Right lobe of liver (tissue), 6 donors: ENCODE data around the gene CDK3. TPM values are rescaled to one million over a fixed set of nuclear protein-coding genes. Genes with fewer than 3 reads are reported as not detected.
A peak's percentile ranks its signal among the peaks of the same experiment; 100 is the strongest.

Source experiments
- ATAC-seq, 4 donors: fragments of 200-7000 bp; cut with Tn5 transposase; one replicate each; pipeline ENCODE4 v1.9.1; 2020; ENCODE audit warnings: mild to moderate bottlenecking in 4 of 4, moderate library complexity in 4 of 4
- DNase-seq, 3 donors: peaks; one replicate each; pipeline ENCODE4 v3.0.0-alpha.2; 2020
- H3K27ac ChIP-seq, 3 donors: fragments of 200-600 bp; one replicate each; pipeline ENCODE4 v1.8.0; 2022
- H3K27me3 ChIP-seq, 2 donors: fragments of 200-600 bp; one replicate each; pipeline ENCODE4 v1.8.0; 2022
- H3K36me3 ChIP-seq, 4 donors: fragments of 200-600 bp; sonication (generic) in 1 of 4; one replicate each; pipeline versions ENCODE4 v1.5.1 to v1.8.0; 2017 to 2022; ENCODE audit warnings: control low read depth in 1 of 4
- H3K4me1 ChIP-seq, 4 donors: fragments of 200-600 bp; sonication (generic) in 1 of 4; one replicate each; pipeline versions ENCODE4 v1.5.1 to v1.8.0; 2017 to 2022; ENCODE audit warnings: control low read depth in 1 of 4
- H3K4me3 ChIP-seq, 3 donors: fragments of 200-600 bp; one replicate each; pipeline ENCODE4 v1.8.0; 2022
- H3K9me3 ChIP-seq, 4 donors: fragments of 200-600 bp; sonication (generic) in 1 of 4; one replicate each; pipeline versions ENCODE4 v1.5.1 to v1.8.0; 2017 to 2022; ENCODE audit warnings: control low read depth in 1 of 4
- POLR2A ChIP-seq: fragments of 450-650 bp; IDR thresholded peaks from one replicate; pipeline ENCODE4 v1.6.1; 2017; ENCODE audit warnings: antibody characterized with exemption, mild to moderate bottlenecking
- WGBS: methylation state at CpG from one replicate; pipeline ENCODE4 v1.1.6; 2018; ENCODE audit warnings: low coverage, low lambda C conversion rate; ENCODE audit not compliant: insufficient coverage; ENCODE audit errors: missing lambda C conversion rate; 5-methylcytosine and 5-hydroxymethylcytosine counted together
- intact Hi-C, 2 donors: fragments of 100-400 bp; cut with DNase I; formaldehyde crosslinking; loops; one replicate each; pipeline versions ENCODE4 v1.11.2 to v1.14.1; 2022
- total RNA-seq, 6 experiments: library from RNA; depleted of rRNA in 2 of 6; stranded (reverse); fragments of >200 nt in 2 of 6; fragmentation: NEBNext Ultra II Directional in 3 of 6; extraction: Animal tissue kit (Norgen Biotek cat#: 25700) in 3 of 6; gene quantifications; one replicate each; pipeline versions ENCODE4 v1.1.0 to v1.2.4, GENCODE V29; 2016 to 2023
- TF ChIP-seq, protein P1 (sequence below), 4 donors: fragments of 200-600 bp in 3 of 4; fragments of 450-650 bp in 1 of 4; IDR thresholded peaks; one replicate each; pipeline versions ENCODE4 v1.5.1 to v1.8.0; 2016 to 2022; ENCODE audit warnings: antibody characterized with exemption in 4 of 4, mild to moderate bottlenecking in 2 of 4
- donor health status: DM: no; HTN: yes; CAD: no.
- donor health status: DM: no; HTN: no; CAD: no.
- donor health status: DM: no; HTN: no; CAD: no.
- donor health status: DM: no; HTN: yes; CAD: no.
- donor health status: DM: no; HTN: yes; CAD: no.

CDK3 gene
- total RNA-seq, 6 experiments from 2014 or later, result 2.2 to 11.0 (median 3.1) TPM

DNA sequence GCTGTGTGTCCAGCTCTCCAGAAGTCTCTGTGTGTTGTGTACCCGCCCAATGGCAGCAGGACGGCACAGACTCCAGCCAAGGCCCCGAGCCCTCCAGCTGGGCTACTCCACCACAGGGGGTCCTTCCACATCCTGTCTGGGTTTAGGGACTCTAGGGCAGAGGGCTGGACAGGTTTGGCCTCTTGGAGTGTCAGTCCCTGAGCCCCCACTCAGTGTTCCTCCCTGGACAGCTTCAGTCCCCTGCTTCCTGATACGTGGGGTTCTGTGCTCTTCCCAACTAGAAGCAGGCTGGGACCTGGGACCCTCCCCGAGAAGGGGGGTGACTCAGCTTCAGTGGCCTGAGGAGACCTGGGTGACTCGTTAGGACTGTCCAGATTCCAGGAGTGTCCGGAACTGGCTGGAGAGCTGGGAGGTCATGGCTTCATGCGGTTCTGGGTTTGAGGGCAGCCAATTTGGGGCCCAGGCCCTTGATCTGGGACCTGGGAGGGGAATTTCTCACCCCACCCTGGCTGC lies 4.2 kb downstream of the CDK3 start:
- ATAC-seq, result no peak
- no peak overlapping the region for H3K4me3 ChIP-seq
- peak in 1 of 3 donors; percentile 12 for DNase-seq
- H3K4me1 ChIP-seq, result peaks cover 0 to 34% (median 17%) of the 10 kb centered on the region in 4 donors
- H3K36me3 ChIP-seq, result no peaks in the 10 kb centered on the region
- H3K9me3 ChIP-seq, result no peaks in the 10 kb centered on the region
- WGBS, result no CpG with 5 or more reads among the region's 8 CpGs
- intact Hi-C loops, result loop anchor here (5.0 kb wide), 1 partner anchor 98 kb away; no protein-coding TSS in a partner anchor
- H3K27ac ChIP-seq, result peak overlapping the region in 1 of 3 donors; percentile 15
- no peak for TF ChIP-seq POLR2A
- TF ChIP-seq, protein P1, sequence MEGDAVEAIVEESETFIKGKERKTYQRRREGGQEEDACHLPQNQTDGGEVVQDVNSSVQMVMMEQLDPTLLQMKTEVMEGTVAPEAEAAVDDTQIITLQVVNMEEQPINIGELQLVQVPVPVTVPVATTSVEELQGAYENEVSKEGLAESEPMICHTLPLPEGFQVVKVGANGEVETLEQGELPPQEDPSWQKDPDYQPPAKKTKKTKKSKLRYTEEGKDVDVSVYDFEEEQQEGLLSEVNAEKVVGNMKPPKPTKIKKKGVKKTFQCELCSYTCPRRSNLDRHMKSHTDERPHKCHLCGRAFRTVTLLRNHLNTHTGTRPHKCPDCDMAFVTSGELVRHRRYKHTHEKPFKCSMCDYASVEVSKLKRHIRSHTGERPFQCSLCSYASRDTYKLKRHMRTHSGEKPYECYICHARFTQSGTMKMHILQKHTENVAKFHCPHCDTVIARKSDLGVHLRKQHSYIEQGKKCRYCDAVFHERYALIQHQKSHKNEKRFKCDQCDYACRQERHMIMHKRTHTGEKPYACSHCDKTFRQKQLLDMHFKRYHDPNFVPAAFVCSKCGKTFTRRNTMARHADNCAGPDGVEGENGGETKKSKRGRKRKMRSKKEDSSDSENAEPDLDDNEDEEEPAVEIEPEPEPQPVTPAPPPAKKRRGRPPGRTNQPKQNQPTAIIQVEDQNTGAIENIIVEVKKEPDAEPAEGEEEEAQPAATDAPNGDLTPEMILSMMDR (IDR thresholded peaks at IDR 0.05), result no peak
- no peaks in the 10 kb centered on the region for H3K27me3 ChIP-seq

DNA sequence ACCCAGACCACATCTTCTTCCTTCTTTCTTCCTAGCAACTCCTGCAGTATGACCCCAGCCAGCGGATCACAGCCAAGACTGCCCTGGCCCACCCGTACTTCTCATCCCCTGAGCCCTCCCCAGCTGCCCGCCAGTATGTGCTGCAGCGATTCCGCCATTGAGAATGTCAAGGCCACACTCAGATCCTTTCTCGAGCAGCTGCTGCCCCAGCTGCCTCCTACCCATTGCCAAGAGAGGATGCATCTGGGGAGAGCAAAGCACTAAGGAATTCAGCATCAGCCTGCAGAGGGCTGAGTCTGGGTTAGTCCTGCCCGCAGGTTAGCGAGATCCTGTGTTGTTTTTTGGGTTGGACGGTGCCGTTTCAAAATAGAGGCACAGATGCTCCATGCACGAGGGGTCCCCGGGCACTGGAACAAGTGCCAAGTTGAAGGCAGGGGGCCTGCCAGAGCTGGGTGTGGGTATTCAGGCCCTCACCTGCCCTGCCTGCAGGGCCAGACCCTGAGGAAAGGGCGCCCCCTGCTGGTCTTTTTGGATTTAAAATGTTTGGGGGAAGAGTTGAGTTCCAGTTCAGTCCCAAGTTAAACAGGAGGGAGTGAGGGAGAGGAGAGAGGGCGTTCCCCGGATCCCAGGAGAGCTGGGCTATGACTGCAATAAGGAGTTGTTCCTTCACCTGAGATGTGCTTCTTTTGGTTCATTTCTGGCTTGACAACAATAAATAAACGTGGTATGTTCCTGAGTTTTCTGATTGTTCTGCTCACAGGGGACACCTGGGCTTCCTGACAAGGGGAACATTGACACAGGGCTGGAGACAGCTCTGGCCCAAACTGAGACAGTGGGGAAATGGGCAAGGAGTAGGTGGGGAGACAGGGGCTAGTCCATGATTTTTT lies 4.9 kb downstream of the CDK3 start:
- H3K27me3 ChIP-seq, result no peaks in the 10 kb centered on the region
- intact Hi-C loops, result loop anchor here (5.0 kb wide), 1 partner anchor 98 kb away; no protein-coding TSS in a partner anchor
- TF ChIP-seq, protein P1 (IDR thresholded peaks at IDR 0.05), result peak; percentile 79 to 87 (median 80)
- TF ChIP-seq POLR2A, result no peak
- no peak overlapping the region for H3K4me3 ChIP-seq
- H3K4me1 ChIP-seq, result peaks cover 0 to 27% (median 13%) of the 10 kb centered on the region in 4 donors
- no peaks in the 10 kb centered on the region for H3K9me3 ChIP-seq
- peak; percentile 49 to 59 (median 54) for ATAC-seq
- WGBS, result 31% methylated on average over 12 of the region's 16 CpGs
- DNase-seq, result peak; percentile 71 to 90 (median 77)
- no peaks in the 10 kb centered on the region for H3K36me3 ChIP-seq
- no peak overlapping the region for H3K27ac ChIP-seq

DNA sequence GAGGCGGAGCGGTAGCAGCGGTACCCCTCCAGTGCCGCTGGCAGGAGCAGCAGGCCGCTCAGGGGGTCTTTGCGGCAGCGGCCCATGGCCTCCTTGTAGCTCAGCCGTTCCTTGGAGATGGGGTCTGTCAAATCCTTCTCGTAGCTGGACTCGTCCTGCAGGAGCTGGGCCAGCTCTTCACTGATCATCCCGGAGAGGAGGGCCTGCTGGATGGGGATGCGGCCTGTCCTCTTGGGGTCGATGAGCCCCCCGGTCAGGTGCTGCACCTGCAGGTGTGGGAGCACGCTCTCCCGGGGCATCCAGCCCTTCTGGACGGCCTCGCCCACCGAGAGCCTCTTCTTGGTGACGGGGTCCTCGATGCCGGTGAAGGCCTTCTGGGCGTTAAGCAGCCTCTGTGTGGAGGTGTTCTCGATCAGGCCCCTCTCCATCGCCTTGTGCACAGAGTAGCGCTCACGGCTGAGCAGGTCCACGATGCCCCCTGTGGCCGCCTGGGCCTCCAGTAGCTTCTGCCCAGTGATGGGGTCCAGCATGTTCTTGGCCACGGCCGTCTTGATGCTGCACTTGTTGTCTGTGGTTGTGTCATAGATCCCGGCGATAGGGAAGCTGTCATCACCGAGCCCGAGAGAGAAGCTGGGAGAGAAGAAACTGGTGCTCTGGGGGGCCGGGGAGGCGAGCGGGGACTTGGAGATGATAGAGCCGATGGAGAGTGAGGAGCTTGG lies 6.6 kb downstream of the CDK3 start:
- no peak overlapping the region for H3K4me3 ChIP-seq
- TF ChIP-seq, protein P1 (IDR thresholded peaks at IDR 0.05), result no peak
- no peak for TF ChIP-seq POLR2A
- 91% methylated on average over 15 of the region's 39 CpGs for WGBS
- no peak overlapping the region for H3K27ac ChIP-seq
- no peaks in the 10 kb centered on the region for H3K27me3 ChIP-seq
- H3K4me1 ChIP-seq, result peaks cover 0 to 24% (median 12%) of the 10 kb centered on the region in 4 donors
- ATAC-seq (no peak), DNase-seq (no peak)
- no peaks in the 10 kb centered on the region for H3K36me3 ChIP-seq
- intact Hi-C loops, result loop anchor here (5.0 kb wide), 1 partner anchor 100 kb away; no protein-coding TSS in a partner anchor
- H3K9me3 ChIP-seq, result no peaks in the 10 kb centered on the region

DNA sequence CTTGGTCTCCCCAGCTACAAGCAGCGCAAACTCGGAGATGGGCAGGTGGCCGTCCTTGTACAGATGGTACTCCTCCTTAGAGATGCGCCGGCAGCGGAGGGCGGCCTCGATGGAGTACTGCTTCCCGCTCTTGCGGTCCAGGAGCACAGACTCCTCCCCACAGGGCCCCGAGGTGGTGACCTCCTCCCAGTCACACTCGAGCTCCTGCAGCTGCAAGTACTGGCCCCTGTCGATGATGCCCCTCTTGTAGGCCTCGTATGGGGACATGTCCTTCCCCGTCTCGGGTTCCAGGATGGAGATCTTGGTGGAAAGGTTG lies 7.2 kb downstream of the CDK3 start:
- Histone ChIP-seq H3K9me3 (no peaks in the 10 kb centered on the region), H3K27me3 (no peaks in the 10 kb centered on the region), H3K36me3 (no peaks in the 10 kb centered on the region), H3K27ac (no peak overlapping the region), H3K4me3 (no peak overlapping the region), H3K4me1 (peaks cover 0 to 21% (median 9%) of the 10 kb centered on the region in 4 donors)
- no CpG with 5 or more reads among the region's 16 CpGs for WGBS
- ATAC-seq, result no peak
- intact Hi-C loops, result loop anchor here (5.0 kb wide), 1 partner anchor 101 kb away; no protein-coding TSS in a partner anchor
- TF ChIP-seq POLR2A, result no peak
- TF ChIP-seq, protein P1 (IDR thresholded peaks at IDR 0.05), result no peak
- no peak for DNase-seq
